ENCODE data around the gene LRRC3.

Gene LRRC3

DNA sequence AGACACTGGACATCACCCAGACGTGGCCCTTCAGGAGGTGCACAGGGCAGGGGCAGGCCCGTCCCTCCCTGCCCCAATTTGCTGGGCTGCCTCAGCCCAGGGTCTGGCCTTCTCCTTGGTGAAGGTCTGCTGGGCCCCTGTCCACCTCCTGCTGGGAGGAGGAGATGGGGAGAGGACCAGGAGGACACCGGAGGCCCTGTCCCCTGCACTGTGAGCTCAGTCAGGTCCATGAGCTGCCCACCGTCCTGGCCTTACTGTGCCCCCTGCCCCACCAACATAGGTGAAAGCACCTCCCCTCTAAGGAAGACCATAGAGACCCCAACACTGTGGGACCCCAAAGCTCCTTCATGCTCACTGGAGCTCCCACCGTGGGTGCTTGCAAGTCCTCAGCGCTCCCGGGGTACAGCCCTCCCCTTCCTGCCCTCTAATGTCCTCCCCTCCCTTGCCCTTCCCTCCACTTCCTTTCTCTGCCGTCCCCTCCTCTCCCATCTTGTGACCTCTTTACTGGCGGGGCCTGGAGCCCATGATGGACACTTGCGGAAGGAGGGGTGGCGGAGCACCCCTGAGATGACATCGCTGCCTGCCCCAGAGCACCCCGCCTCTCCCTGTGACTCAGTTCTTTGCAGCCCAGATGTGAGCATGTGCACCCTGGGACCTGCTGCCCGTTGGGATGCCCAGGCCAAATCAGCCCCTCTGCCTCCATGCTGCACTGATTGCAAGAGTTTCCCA, 4.6 kb downstream of the LRRC3 start:
- DNase-seq: no peak

DNA sequence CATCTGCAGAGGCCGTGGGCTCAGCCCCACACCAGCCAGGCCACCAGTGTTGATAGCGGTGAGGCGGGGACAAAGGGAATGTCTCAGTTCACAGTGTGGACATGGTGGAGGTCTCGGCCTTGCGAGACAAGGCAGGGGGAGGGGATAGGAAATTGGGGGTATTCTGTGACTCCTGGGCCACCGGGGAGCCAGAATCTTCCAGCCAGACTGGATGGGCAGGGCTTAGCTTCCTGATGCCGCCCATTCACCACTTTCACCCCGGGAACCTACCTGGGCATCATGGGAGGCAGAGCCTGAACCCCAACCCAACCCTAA, 5.1 kb downstream of the LRRC3 start:
- no peak for DNase-seq

DNA sequence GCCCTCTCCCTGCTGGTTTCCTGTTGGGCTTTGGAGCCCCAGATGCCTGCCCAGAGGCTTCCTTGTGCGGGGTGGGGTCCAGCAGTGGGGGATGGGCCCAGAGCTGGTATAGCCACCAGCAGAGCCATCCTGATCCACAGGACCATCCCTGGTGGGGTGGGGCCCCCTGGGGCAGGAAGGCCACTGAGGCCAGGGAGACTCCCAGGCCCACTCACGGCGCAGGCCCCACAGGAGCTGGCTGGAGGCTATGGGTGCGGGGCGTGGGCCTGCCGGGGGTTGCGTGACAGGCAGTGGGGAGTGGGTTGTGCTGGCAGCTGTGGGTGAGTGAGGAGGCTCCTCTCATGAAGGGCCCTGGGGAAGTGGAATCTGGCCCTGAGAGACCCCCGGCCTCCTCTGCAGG, 5.7 kb downstream of the LRRC3 start:
- no peak for DNase-seq

DNA sequence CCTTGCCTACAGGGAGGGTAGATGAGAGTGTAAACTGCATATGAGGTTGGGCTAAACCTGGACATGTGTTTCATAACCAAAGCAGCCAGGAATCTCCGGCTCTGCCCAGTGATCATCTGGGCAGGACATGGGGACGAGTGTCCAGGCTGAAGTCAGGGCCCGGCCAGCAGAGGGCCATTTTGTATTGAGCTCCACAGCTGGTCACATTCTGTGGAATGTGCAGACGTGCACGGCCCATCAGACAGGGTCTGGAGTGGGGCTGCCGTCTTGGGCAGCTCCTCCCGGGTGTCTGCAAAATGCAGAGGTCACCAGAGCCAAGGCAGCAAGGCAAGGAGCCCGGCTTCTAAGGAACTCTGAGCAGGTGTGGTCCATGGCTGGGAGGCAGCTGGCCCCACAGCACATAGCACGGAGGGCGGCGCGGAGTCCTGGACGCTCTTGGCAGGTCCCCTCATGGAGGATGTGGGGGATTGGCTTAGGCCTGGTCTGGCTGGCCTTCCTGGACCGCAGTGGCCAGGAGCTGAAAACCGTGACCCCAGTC, 6.2 kb downstream of the LRRC3 start:
- no peak for DNase-seq

DNA sequence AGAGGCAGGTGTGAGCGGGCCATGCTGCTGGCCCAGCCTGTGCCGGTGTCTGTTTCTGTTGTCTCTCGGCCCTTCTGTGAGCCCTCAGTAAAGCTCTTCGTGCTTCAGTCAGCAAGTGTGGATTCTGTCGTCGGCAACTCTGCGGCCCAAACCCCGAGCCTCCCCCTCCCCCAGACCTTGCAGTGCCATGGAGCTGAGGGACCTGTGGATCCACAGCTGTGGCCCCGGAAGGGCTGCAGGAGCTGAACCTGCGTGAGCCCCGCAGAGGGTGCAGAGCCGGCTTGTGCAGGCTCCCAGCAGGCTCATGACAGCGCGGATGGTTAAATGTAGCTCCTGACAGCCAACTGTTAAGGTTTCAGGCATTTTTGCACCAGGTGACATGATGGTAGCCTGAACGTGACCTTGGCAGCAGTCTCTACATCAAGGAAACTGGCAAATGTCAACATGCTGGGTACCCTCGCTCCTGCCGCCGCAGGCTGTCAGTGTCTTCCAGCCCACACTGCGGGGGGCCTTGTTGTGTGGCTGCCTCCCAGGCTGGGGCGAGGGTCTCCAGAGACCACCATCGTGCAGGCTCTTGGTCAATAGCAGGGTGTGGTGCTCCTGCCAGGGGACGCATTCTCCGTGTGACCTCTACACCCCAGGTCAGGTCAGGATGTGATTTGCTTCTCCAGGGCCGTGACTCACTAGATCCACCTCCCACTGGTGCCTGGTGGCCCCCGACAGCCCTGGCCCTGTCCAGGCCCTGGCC, 7.0 kb downstream of the LRRC3 start:
- DNase-seq: no peak

DNA sequence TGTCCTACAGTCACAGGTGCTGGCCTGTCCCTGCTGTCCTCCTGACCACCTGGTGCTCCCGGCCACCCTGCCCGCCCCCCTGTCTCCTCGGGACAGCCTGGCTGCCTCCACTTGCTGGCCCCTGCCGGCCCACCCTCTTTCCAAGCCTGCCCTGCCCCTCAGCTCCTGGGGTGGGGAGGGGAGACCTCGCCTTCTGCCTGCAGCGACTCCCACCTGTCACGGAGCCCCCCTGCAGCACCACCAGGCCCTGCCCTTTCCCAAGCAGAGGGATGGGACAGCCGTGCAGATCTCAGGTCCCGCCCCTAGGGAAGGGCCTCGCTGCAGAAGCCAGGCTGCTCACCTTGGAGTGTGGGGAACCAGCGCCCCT, 7.5 kb downstream of the LRRC3 start:
- no peak for DNase-seq

DNA sequence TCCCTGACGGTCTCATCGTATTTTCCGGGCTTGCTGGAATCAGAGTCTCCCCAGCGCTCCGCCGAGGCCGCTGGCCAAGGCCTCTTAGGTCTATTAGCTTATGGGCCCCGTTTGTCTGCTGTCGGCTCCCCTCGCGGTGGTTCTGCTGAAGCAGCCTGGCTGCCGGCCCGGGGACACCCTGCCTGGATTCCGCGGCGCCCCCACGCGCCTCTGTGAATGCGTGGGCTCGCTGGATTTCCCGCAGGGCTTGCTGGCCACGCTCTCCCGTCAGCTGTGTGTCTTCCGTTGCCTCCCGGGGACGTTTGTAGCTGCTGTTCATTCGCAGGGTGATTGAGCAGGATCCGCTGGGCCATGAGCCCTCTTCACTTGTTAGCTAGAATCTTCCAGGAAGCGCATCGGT, 8.4 kb downstream of the LRRC3 start:
- DNase-seq: no peak

DNA sequence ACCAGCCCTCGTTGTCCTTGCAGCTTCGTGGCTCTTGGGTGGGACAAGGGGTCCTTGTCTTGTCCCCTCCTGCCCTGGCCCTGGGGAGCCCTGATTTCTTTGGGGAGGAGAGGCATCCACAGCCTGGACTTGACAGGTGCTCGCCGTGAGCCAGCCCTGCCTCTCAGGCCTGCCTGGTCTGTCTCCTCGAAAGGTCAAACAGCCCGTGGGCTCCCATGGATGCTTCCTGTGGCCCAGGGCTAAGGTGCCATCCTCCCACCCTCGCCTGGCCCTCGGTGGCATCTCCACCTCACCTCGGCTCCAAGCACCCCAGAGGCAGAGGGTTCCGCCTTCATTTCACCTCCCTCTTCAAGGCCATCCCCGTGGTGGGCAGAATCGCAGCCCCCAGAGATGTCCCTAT, 9.0 kb downstream of the LRRC3 start:
- DNase-seq: no peak

DNA sequence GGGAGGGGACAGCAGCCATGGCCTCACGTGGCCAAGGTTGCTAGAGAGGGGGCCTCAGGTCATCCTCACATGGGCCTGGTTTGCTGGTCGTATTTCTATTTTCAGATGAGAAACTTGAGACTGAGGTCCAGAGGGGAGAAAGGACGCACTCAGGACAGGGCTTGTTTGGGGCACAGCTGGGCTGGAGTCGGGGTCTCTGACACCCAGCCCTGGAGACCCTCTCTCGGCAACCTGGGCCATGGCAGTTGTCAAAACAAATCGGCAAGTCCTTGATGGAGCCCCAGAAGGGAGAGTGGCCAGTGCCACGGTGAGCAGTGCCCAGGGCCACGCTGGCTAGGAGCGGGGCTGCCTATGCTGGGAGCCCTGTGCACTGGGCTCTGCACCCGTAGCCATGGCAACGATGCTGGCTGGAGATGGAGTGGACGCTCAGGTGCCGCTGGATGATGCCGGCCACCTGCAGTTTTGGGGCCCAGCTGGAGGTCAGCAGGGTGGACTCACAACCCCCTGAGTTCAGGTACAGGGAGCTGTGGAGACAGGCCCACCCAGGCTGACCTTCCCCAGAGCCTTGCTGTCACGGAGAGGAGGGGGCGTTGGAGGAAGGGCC, 11.1 kb downstream of the LRRC3 start:
- no peak for DNase-seq

DNA sequence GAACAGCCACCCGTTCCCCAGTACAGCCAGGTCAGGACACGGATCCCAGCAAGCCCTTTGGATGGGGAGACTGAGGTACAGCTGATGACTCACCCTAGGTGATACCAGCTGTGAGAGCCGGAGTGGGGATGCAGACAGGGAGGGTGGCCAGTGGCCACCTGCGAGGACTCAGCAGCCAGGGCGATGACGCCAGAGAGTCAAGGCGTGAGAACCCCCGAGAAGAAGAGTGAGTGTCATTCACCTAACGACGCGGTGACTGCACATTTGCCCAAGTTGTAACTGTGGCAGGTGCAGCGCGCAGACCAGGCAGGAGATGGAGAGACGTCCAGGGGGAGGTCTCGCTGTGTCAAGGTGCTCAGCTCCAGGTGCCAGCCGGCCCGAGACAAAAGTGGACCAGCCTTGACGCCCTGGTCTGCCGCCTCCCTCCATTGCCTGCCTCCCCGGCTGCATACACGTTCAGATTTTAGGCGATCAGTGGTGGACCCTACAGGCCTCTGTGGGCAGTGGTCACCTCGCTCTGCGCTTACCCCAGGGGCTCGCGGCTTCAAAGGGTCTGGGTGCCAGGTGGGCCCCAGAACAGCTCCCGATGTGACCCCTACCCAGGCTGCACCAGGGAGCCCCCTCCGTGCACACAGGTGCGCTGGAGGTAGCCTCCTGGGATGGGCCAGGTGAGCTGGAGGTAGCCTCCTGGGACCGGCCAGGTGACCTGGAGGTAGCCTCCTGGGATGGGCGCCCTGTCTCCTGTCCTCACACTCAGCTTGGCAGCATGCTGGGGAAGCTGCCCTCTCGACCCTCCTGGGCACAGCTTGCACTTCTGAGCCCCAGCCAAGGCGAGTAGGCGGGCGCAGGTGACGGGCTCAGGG, 11.9 kb downstream of the LRRC3 start:
- no peak for DNase-seq

DNA sequence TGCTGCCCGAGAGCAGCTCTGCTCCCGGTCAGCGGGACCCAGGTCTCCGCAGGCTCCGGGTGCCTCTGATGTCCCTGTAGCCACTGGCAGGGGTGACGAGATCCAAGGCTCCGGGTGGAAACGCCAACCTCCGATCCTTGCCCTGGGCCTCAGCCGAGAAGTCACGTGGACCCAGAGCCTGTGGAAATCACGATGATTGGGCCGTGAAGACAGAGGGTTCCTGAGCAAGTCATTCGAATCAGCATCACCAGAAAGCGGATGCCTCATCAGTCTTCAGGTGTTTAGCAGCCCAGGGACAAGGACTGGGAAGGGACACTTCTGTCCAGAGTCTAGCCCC, 12.5 kb downstream of the LRRC3 start:
- no peak for DNase-seq

DNA sequence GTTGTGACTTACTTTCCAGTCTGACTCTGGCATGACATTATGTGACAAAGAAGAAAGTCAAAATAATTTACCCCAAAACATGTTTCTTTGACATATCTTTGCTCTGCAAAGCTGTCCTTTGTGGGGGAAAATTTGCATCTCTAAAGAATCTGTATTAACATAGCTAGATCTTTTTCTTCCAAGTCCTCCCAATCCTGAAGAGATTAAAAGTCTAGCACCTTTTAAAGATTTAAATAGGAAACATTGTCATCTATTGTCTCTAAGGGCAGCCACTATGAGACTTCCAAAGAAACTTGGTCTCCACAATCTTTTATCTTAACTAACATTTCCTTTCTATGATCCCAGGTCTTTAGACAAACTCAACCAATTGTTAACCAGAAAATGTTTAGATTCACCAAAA, 16.0 kb downstream of the LRRC3 start:
- DNase-seq: no peak

DNA sequence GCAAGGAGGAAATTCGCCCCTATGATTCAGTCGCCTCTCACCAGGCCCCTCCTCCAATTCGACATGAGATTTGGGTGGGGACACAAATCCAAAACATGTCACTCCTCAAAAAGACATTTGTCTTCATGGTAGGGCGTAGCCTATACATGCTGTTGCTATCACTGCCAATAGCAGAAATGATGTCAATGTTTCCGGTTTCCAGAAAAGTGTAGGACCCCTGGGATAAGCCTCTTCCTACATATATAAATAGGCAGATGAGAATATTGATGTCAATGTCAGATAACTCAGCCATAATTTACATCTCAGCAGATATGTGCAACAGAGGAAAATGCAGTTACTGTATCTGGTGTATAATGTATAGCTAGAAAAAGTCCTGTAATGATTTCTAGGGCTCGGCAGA, 16.7 kb downstream of the LRRC3 start:
- DNase-seq: no peak

DNA sequence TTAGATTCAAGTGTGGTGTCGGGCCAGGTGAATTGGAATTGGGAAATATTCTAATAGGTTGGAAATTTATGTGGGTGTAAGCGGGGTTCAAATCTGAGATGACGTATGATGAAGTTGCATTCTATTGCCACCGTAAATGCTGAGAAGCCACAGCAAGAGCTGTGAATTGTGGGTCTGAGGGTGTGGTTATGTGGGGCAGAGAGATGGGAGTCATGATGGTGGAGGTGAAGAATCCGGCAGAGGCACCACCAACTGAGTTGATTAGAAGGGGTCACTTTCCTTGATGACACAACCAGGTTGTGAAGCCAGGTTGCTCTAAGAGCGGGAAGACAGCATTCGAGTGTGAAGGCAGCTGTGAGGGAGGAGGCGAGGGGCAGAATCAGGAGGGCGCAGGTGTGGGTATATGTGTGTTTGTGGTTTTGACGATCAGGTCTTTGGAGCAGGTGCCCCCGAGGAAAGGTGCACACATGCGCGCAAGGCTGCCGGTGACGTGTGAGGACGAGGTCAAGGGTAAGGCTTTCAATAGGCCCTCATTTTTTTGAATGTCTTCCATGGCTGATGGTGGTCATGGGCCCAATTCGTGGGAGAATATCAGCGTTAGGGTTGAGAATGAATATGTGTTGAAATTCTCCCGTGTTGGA, 18.7 kb downstream of the LRRC3 start:
- DNase-seq: no peak

DNA sequence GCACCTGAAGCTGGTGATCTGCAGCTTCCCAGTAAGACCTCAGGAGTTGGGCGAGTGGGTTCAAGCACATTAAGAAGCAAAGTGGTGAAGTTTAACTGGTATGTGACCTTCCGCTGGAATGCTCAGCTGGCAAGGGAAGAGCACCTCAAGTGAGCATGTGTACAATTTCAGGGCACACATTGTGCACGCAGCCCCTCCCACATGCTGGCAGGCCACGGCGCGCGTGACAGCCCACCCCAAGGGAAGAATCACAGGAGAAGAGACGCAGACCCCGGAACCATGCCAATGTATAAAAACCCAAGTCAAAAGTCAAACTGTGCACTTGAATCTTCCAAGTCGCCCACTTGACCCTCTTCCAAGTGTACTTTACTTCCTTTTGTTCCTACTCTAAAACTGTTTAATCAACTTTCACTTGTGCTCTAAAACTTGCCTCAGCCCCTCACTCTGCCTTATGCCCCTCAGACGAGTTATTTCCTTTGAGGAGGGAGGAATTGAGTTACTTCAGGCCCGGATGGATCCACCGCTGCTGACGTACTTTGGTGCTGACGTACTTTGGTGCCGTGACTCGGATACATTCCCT, 20.0 kb downstream of the LRRC3 start:
- no peak for DNase-seq

DNA sequence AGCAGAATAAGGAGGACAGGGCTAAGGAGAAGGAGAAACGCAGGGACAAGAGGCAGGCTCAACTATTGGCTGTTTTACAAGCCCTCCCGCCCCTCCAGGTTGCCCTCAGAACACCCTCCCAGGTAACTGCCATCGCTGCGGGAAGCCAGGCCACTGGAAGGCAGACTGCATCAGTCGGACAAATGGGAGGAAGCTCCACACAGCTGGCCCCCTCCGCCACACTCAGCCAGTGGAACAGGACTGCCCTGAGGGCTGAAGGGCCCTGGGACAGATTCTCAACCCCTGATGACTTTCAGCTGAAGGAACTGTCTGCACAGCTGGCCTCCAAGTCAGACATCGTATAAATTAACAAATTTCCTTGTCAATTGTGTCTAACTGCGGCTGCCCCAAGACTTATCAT, 21.8 kb downstream of the LRRC3 start:
- DNase-seq: no peak

DNA sequence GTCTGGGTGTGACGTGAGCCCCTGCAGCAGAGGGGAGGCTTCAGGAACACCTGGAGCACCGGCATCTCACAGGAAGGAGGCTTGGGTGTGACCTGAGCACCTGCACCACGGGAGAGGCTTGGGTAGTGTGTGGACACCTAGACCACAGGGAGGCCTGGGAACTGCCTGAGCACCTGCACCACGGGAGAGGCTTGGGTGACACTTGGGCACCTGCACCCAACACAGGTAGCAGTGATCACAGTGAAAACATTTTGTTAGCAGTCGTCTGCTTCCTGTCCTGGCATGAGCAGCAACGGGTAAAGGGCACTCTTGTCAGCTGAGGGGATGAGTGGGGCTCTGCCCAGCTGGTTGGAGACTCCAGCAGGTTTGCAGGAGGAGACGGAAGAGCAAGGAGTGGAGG, 22.4 kb downstream of the LRRC3 start:
- no peak for DNase-seq

DNA sequence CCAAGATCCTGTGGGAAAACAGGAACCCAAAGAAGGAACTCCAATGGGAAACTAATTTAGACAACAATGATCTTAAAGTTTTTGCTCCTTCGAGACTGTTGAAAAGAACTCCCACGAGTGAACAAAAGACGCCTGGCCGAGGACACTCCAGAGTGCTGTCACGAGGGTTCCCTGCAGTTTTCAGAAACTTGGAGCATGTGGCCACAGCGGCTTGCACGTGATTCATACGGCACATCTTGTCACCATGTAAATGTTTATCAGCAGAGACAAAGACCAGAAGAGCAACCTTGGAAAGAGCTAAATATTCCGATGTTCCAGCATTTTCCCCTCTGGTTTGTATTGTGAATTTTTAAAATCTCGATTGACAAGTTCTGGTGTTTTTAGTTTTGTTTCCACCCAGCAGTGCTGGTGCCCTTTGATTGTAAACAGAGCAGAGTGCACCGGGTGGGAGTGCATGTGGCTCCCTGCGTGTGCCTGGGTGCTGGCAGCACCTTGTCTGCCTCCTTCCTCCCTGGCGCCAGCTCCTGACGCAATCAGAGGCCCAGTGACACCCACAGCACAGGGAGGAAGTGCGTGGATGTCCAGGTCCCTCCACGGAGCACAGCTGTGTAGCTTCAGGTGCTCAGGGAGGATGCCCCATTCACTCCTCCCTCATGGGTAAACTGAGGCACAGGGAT, 23.0 kb downstream of the LRRC3 start:
- DNase-seq: no peak

DNA sequence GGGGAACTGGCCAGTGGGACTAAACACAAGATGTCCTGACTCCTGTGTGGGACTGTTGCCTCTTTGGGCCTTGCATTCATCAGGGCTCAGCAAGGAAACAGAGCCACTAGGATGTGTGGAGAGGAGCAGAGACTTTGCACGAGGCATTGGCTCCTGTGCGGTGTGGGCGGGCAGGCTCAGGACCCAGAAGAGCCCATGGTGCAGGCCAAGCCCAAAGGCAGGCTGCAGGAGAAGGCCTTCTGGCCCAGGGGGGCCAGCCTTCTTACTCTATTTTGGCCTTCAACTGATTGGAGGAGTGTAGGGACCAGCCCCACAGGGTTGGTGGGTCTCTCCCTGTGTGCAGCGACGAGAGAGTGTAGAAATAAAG, 23.5 kb downstream of the LRRC3 start:
- no peak for DNase-seq

DNA sequence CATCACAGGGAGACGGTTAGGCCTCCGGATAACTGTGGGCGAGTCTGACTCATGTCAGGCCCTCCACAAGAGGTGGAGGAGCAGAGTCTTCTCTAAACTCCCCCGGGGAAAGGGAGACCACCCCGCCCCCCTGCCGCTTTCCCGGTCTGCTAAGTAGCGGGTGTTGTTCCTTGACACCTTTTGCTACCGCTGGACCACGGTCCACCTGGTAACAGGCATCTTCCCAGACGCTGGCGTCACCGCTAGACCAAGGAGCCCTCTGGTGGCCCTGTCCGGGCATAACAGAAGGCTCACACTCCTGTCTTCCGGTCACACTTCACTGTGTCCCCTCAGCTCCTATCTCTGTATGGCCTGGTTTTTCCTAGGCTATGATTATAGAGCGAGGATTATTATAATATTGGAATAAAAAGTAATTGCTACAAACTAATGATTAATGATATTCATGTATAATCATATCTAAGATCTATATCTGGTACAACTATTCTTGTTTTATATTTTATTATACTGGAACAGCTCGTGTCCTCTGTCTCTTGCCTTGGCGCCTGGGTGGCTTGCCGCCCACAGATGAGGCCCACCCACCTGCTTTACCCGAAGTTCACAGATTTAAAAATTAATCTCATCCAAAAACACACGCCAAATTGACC, 24.4 kb downstream of the LRRC3 start:
- peak in 4 of 6 experiments; percentile 15 to 26 (median 20) for DNase-seq
